NCI-H510A treated with DMSO at 0.1 percent for 48 hours (cell line): Measurements from ENCODE around the gene SKOR1.

Source experiments
- DNase-seq: peaks from one replicate; lab custom pipeline; 2025; lab: John Stamatoyannopoulos, UW

SKOR1 gene

DNA sequence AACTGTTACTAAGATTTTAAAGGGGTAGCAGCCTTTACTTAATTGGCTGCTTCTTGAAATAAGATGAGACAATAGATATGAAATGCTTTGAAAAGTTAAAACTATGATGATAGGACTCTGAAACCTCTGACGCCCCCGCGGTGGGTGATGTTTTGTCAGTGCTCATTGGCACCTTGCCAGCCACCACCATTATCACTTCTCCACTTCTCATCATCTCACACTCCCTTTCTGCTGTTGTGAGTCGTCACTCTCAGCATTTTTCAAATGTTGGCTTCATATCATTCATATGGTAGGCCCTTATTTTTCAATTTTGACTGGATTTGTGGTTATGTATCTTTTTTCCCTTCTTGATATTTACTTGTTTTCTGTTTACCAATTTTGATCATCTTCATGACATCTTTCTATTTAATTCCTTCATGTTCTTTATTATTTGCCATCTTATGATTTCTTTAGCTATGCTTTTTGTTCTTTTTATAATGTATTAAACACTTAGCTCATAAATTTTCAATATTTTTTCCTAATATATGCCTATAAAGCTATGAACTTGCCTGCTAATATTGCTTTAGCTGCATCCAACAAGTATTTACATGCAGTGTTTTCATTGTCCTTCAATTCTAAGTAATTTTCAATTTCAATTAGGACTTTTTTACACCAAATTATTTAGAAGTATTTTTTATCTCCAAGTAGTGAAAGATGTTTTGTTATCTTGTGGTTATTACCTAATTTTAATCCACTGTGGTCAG lies 30.3 kb upstream of the SKOR1 start:
- DNase-seq: no peak

DNA sequence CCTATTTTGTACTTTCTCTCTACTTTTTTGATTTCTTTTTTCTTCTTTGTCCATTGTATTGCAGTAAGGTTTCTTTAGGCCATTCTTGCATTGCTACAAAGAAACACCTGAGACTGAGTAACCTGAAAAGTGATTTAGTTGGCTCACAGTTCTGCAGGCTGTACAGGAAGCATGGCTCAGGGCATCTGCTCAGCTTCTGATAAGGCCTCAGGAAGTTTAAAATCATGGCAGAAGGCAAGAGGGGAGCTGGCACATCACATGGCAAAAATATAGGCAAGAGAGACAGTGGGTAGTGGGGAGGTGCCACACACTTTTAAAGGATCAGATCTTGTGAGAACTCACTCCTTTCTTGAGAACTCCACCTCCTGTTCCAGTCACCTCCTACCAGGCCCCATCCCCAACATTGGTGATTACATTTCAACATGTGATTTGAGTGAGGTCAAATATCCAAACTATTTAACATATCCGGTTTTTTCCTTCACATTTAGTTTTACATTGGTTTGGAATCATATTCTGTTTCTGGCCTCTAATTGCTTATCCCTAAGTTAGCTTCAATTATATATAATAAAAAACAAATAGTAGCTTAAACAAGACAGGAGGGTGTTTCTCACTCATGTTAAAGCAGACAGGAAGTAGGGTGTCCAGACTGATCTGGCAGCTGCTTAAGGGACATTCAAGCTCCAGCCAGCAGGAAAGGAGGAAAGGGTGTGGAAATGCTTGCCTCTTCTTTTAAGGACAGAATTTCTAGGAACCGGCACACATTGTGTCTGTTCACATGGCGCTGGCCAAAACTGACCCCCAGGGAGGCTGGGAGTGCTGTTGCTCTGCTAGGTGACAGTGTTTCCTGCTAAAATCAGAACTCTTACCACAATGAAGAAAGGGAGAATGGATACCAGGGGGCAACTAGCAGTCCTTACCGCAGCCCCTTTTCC lies 28.8 kb upstream of the SKOR1 start:
- no peak for DNase-seq

DNA sequence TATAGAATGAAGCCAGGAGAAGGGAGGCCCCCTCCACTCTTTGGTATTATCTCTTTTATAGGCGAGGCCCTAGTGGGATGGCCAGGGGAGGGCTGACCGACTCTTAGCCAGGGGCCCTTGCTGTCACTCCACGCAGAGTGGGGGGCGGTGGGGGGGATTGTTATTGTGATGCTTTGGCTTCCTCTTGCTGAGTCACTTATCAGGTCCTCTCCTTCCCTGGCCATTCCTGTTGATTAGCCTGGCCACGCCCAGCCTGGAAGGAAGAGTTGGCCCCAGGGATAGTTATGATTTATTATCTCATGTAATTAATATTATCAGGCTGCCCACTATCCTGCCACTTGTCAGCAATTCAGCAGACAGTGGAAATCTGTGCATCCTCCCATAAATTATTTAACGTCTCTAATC lies 25.5 kb upstream of the SKOR1 start:
- DNase-seq: no peak

DNA sequence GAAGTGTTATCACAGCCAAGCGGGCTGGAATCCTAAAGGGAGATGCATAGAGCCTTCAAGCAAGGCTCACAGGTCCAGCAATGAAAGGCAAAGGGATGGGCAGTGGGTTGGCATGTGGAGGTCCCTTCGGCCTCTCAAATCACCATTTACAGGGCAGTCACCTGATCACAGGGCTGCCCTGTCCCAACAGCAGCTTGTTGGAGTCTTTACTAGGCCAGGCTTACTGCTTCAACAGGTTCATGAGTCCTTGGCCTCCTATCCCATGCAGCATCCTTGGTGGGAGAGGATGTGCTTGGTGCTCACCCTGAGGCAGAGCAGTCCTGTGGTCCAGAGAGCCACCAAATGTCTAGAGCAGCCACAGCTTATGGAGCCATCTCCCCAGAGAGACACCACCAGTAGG lies 24.2 kb upstream of the SKOR1 start:
- DNase-seq: no peak

DNA sequence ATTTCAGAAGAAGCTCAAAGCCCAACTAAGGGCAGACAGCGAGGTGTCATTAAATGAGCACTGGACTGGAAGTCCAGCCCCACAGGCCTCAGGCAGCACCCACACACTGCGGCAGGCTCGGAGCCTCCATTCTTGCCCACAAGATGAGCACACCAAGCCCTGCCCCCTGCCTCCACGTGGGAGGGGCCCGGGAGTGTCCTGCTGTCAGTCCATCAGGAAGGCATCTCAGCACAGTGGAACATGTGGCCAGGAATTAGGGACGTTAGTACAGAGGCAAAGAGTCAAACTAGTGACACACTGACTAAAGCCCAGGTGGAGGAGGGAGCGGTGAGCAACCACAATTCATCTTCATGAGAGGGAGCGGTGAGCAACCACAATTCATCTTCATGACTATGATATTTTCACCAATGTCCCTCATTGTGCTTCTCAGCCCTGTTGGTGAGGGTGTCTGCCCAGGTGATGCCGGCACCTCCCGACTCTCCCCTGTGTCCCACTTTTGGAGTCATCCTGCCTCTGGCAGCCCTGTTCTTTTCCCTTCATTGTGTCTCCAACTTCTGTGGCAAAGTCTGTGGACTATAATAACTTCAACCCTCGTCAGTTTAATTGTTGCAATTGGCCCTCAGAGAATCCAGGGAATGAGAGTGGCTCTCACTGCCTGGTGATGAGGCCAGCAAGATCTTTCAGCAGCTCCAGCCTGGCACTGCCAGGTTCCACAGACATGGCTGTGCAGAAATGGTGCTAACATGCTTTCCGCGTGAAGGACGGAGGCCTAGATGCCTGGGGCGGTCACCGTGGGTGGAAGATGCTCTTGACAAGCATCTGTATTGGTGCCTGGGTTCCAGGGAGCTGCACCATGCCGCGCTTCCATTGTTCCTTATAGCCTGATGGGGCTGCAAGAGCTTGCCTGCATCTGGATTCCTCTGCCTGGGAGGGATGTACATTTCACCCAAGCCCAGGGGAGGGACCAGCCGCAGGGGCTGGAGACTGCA lies 23.1 kb upstream of the SKOR1 start:
- DNase-seq: no peak

DNA sequence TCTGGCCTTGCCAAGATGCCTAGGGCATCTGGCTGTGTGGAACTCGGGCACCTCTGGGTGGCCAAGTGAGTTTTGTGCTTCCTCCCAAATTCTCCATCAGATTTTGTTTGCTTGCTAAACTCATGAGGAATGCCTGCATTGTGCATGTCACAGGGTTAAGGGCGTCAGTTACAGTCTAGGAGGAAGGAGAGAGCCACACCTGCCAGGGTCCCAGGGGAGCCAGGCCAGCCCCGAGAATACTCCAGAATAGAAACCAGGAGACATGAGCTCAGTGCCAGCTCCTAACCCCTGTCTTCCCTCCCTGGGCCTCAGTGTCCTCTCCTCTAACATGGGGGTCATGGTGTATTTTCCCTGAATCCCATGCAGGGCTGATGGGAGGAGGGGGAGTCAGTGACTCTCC lies 22.0 kb upstream of the SKOR1 start:
- DNase-seq: no peak

DNA sequence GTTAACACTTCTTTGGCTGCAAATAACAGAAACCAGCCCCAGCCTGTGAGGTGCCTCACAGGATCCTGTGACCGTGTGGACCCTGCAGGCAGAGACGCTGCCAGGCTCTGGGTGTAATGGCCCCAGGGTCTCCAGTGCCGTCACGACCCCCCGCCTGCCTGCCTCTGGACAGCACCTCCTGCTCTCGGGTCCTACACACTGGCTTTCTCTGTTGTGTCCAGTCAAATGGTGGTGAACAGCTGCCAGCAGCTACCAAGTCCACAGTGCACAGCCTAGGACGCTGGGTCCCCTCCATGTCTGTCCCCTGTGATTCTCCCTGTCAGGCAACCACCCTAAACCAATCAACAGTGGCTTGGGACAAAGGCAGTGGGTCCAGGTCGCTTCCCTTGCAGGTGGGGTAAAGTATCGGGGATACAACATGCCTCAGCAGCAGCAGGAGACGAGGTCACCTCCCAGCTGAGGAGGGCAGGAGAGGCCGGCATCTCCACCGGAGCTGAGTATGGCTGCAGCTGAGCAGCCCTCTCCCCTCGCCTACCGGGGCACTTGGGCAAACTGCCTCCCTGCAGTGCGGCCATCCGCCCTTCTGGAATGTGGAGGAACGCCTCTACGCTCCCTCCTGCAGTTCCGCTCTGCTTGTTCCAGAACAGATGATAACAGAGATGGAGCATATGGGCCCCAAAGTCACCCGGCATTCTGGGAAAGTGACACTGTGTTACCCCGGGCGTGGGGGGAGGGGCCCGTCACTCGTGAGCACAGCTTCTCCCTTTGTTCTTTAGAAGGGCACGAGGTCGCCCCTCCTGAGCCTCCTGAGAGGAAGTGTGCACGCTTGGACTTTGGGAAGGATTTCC lies 21.1 kb upstream of the SKOR1 start:
- no peak for DNase-seq

DNA sequence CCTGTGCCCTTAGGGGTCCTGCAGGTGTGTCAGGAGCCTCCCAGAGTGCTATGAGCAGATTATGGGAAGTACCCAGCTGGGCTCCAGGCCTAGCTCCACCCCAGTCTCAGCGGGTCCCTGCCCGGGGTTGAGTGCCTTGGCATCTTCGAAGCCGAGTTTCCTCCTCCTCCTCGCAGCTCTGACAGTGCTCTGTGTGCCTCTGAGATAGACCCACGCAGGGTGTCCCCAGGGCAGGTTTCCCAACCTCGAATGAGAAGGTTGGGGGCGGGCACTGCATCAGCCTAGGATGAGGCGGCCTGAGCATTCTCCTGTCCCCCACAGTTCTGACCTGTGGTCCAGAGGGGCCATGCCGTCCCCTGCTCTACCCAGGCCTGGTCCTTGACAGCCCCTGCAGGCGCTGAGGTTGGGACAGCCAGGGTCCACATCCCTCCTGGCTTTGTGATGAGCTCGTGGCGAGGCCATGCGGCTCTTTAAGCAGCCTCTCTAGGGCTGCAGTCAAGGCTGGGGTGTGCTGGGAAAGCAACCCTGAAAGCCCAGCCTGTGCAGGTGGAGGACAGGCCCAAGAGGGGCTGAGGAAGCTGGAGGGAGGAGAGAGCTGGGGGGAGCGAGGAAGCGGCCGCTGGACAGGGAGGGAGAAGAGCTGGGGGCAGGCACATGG lies 20.2 kb upstream of the SKOR1 start:
- DNase-seq: no peak

DNA sequence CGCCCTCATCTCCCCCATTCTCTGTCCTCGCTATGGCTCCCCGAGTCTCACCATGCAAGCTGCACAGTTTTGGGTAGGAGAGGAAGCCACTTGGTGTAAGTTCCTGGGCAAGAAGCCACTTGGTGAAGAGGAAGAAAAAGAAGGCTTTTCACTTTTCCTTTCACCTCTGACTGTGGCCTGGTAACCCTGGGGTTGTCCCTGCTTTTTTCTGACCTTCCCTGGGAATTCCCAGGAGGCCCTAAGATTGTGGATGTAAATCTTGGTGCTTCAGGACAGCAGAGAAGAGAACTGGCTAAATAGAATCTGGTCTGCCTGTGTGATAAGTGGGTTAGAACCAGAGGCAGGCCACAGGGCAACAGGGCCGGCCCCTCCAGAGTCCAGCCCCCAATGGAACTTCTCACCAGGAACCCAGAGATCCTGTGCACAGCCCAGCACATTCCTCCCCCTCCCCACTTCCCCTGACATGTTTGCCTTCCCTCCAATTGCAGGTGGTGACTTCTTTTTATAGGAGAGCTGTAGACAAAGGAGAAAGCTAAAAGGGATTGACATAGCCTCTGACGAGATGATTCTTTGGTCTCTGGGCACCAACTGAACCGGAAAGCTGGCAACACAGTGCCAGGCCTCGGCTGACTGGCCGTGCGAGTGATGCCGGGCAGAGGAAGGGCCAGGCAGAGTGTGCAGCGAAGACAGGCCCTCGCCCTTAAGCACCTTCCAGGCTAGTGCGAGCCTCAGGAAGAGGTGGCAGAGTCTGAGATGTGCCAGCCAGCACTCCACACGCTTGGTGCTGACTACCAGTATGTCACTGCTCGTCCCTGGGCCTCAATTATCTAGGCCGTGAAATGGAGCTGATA lies 19.4 kb upstream of the SKOR1 start:
- peak; percentile 29 for DNase-seq

DNA sequence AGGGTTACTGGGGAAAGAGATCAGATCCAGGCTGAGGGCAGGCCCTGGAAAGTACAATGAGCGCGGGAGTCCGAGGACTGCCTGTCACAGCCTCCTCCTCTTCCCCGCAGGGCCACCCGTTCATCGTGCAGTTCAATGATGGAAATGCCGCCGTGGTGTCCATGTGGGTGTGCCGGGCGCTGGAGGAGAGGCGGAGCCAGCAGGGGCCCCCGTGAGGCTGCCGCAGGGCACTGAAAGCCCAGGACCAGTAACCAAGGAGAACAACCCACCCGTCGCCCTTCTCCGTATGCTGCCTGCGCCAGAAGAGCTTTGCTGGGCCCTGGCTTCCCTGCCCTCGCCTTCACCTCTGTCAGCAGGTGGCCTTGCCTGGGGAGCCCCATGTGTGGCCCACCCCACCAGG lies 18.8 kb upstream of the SKOR1 start:
- no peak for DNase-seq

DNA sequence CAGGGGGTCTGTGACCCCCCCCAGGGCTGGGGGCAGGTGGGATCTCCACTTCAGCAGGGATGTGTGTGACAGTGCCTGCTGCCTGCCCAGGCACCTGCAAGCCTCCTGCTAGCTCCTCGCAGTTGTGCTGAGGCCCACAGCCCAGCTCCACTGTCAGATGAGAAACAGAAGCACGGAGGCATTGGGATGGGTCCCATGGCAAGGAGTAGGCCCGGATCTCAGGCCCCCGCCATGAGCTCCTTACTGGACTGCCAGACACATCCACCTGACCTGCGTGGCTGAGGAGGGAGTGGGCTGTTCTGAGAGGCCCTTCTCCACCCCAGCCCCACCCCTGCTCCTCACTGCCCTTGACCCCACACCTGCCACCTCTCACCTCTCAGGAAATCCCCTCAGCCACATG lies 18.2 kb upstream of the SKOR1 start:
- no peak for DNase-seq

DNA sequence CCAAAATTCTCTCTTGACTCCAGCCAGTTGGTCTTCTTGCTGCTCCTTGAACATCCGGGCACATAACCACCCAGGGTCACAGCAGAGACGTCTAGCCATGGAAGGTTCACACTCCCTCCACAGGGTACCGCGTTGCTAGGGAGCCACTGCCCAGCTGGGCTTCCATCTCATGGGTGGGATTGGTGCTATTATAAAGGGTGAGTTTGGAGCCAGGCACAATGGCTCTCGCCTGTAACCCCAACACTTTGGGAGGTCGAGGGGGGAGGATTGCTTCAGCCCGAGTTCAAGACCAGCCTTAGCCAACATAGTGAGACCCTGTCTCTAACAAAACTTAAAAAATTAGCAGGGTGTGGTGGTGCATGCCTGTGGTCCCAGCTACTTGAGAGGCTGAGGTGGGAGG lies 17.5 kb upstream of the SKOR1 start:
- DNase-seq: no peak

DNA sequence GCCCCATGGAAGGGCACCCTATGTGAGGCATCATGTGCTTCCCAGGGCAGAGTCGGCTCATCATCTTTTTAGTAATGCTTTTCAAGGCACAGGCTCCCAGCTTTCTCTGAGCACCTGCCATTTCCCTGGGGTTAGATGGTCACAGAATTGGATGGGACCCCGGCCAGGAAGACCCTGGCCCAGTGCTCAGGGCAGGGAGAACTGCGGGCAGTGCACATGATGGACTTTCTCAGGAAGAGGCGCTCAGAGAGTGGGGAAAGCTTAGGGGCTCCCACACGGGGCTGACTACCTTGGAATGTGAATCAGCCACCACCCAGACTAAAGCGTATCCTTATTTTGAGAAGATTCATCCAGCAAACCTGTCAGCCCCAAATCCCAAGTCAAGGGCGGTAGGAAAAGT lies 16.5 kb upstream of the SKOR1 start:
- DNase-seq: no peak

DNA sequence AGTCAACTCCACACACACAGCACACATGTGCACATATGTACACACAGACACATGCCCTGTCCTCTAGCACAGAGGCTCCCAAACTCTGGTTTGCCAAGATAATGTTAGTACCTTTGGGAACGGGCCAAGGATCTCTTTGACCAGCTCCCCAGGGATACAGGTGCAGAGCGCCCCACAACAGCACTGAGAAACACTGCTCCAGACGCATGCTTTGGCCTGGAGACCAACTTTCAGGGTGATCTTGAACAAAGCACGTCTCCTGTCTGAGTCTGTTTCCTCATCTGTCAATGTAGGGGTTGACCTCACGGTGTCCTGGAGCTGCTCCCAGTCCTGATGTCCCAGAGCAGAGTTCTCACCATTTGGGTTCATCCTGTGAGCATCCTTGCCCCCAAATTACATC lies 15.9 kb upstream of the SKOR1 start:
- no peak for DNase-seq

DNA sequence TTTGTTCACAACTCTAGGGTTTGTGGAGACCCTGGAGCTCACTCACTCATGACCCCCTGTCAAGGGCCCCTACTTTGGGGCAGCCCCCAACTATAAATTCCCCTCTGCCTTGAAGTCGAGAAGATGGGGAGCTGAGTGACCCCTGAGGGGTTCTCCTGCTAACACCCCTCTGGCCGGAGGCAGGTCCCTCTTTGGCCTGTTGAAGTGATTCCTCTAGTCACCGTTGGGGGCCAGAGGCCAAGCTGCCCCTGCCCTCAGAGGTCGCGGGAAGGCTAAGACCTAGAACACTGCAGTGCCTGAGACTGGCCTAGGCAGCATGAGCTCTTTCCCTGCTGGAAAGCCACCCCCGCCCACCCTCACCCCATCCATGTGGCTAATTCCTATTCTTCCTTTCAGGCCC lies 15.4 kb upstream of the SKOR1 start:
- DNase-seq: no peak

DNA sequence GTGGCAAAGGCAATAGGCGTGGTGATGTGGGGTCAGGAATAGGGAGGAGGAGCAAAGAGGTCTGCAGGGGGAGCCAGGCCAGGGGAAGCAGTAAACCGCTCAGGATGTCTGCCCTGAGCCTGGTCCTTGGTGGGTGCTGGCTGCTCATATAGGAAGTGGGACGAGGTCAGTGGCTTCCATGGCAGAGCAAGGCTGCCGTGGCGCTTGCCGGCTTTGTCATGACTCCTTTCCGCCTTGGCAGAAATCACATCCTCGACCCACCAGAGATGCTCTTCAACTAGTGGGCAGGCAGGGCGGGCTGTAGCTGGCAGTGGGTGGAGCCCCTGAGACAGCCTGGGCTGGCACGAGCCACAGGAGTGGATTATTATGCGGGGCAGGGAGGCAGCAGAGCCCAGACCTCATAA lies 13.1 kb upstream of the SKOR1 start:
- no peak for DNase-seq

DNA sequence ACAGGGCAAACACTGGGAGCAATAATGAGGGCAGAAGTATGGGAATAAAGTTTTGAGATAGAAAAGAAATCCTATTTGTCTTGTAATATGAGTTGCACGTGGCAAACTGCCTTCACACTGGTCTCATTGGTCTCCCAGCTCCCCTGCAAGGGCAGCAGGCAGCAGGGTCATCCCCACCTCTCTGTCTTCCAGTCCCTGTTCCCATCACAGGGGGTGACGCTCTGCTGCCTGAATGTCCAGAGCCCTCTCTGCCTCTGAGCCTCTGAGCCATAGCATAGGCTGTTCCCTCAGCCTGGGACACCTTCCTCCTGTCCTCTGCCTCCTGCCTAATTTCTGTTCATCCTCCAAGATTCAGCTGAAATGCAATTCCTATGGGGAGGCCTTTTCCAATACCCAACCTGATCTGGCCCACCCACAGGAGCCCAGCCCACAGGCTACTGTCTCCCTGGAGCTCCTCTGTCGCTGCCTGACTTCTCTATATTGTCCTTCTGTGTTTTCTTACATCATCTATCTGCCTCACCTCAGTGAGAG lies 12.1 kb upstream of the SKOR1 start:
- no peak for DNase-seq

DNA sequence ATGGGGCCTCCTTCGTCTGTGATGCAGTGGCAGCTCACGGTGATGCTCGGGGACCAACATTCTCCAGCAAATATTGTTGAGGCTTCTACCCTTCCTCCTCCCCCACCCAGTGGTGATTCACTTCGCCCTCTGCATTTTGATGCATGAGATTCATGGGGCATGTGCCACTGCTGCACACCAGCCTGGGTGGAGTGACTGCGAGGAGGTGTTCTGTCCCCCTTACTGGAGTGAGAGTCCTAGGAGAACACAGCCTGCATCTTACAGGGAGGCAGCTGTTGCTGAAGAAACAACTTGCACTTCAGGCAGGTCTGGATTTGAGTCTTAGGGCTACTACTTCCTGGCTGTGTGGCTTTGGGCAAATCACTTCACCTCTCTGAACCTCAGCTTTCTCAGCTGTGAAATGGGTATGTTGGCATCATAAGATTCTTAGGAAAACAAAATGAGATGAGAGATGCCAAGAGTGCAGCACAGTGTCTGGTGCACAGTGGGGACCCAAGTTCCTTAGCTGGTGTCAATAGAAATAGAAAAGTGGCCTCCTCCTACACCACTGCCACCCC lies 10.2 kb upstream of the SKOR1 start:
- no peak for DNase-seq

DNA sequence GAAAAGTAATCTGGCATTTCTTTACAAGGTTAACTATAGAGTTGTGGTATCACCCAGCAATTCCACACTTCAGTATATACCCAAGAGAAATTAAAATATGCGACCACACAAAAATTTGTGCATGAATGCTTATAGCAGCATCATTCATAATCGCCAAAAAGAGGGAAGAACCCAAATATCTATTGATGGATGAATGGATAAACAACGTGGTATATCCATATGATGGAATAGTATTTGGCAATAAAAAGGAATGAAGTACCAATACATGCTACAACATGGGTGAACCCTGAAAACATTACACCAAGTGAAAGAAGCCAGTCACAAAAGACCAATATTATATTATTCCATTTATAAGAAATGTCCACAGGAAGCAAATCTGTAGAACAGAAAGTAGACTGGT lies 8.6 kb upstream of the SKOR1 start:
- no peak for DNase-seq
